HCT116 (cell line): Measurements from ENCODE around the gene IFNL3. TPM values are rescaled to one million over a fixed set of nuclear protein-coding genes. Genes with fewer than 3 reads are reported as not detected.

Experiments
- ATAC-seq: fragments of 200-7000 bp; cut with Tn5 transposase; 2 replicates; pipeline ENCODE4 v1.9.1; 2020; ENCODE audit warnings: mild to moderate bottlenecking, moderate library complexity
- BruUV-seq: library from RNA; stranded (reverse); fragments of 400-500 nt; replicated peaks from 2 replicates; lab custom pipeline; 2021; lab: Mats Ljungman, UMichigan
- CTCF ChIA-PET: fragments of 300-600 bp; sonication (Branson Sonifier 250); formaldehyde crosslinking; loops from one replicate; lab custom pipeline; 2021; ENCODE audit warnings: antibody characterized with exemption; lab: Charles Lee
- POLR2A ChIA-PET: fragments of 300-600, 350-600 bp; sonication (Branson Sonifier 250); formaldehyde crosslinking; loops from one replicate; lab custom pipeline; 2021; ENCODE audit warnings: antibody characterized with exemption; lab: Charles Lee
- RAD21 ChIA-PET, 2 experiments: fragments of 300-600 bp; sonication (Branson Sonifier 250); formaldehyde crosslinking; loops; one replicate each; lab custom pipeline; 2023; ENCODE audit warnings: low total read pairs in 2 of 2; ENCODE audit not compliant: uncharacterized antibody in 2 of 2, unreplicated experiment in 2 of 2, low non-redundant PET in 1 of 2; lab: Charles Lee
- DNase-seq: peaks from one replicate; pipeline ENCODE4 v3.0.0-alpha.2; 2010; ENCODE audit warnings: low read depth, low spot score
- H2AFZ ChIP-seq: fragments of 200-600 bp; shearing (Covaris generic), sonication (generic); 2 replicates; pipeline ENCODE4 v1.6.1; 2017; ENCODE audit warnings: low read depth, mixed run types, mixed read lengths, antibody characterized with exemption, low read length; ENCODE audit not compliant: poor library complexity, severe bottlenecking
- H3K27ac ChIP-seq: 2 replicates; pipeline ENCODE4 v1.5.1; 2012; ENCODE audit warnings: low read depth, low read length
- H3K27me3 ChIP-seq: fragments of 200-600 bp; sonication (generic); 2 replicates; pipeline ENCODE4 v1.6.1; 2016; ENCODE audit warnings: mixed run types, low read length, mixed read lengths; ENCODE audit not compliant: insufficient read depth
- H3K36me3 ChIP-seq, 2 experiments: fragments of 200-500 bp in 1 of 2; fragments of 200-600 bp in 1 of 2; sonication (Bioruptor generic) in 1 of 2; sonication (generic) in 1 of 2; 2 replicates each; pipeline versions ENCODE4 v1.5.1 to v1.6.1; 2014 to 2016; ENCODE audit warnings: low read length in 2 of 2, inconsistent platforms in 1 of 2, mixed read lengths in 1 of 2, mixed run types in 1 of 2; ENCODE audit not compliant: insufficient read depth in 2 of 2, control insufficient read depth in 1 of 2
- H3K4me1 ChIP-seq, 2 experiments: fragments of 200-600 bp in 1 of 2; sonication (generic) in 1 of 2; 2 replicates each; pipeline versions ENCODE4 v1.5.1 to v1.6.1; 2012 to 2017; ENCODE audit warnings: low read length in 2 of 2, inconsistent platforms in 1 of 2, mild to moderate bottlenecking in 1 of 2, mixed read lengths in 1 of 2, mixed run types in 1 of 2, moderate library complexity in 1 of 2; ENCODE audit not compliant: insufficient read depth in 2 of 2, control insufficient read depth in 1 of 2
- H3K4me2 ChIP-seq: fragments of 200-600 bp; sonication (generic); 2 replicates; pipeline ENCODE4 v1.6.1; 2017; ENCODE audit warnings: mixed run types, low read length, mixed read lengths
- H3K4me3 ChIP-seq, 2 experiments: fragments of 200-600 bp in 1 of 2; sonication (generic) in 1 of 2; replicated peaks in 1 of 2; 2 replicates each; pipeline ENCODE4 v1.5.1; 2011 to 2016; ENCODE audit warnings: low read length in 2 of 2, control low read depth in 1 of 2, low read depth in 1 of 2, mild to moderate bottlenecking in 1 of 2, mixed read lengths in 1 of 2, mixed run types in 1 of 2
- H3K79me2 ChIP-seq: fragments of 200-600 bp; sonication (generic); 2 replicates; pipeline ENCODE4 v1.6.1; 2017; ENCODE audit warnings: mild to moderate bottlenecking, mixed run types, low read length, moderate library complexity, mixed read lengths; ENCODE audit not compliant: insufficient read depth
- H3K9ac ChIP-seq: fragments of 200-600 bp; sonication (generic); 2 replicates; pipeline ENCODE4 v1.6.1; 2016; ENCODE audit warnings: low read length, mixed read lengths
- H3K9me2 ChIP-seq: fragments of 200-600 bp; sonication (generic), shearing (Covaris generic); 2 replicates; pipeline ENCODE4 v1.6.1; 2017; ENCODE audit warnings: mixed run types, mild to moderate bottlenecking, moderate library complexity; ENCODE audit not compliant: insufficient read depth
- H3K9me3 ChIP-seq, 2 experiments: fragments of 200-500 bp in 1 of 2; fragments of 200-600 bp in 1 of 2; sonication (Bioruptor generic) in 1 of 2; sonication (generic) in 1 of 2; 2 replicates each; pipeline ENCODE4 v1.6.1; 2014 to 2017; ENCODE audit warnings: low read length in 2 of 2, mixed read lengths in 2 of 2, inconsistent platforms in 1 of 2, low read depth in 1 of 2, mild to moderate bottlenecking in 1 of 2, mixed run types in 1 of 2, moderate library complexity in 1 of 2; ENCODE audit not compliant: control insufficient read depth in 1 of 2, insufficient read depth in 1 of 2
- H4K20me1 ChIP-seq: fragments of 200-600 bp; sonication (generic), shearing (Covaris generic); 2 replicates; pipeline ENCODE4 v1.6.1; 2017; ENCODE audit warnings: mixed run types, mild to moderate bottlenecking, moderate library complexity; ENCODE audit not compliant: insufficient read depth
- CBX3 ChIP-seq: IDR thresholded peaks from 2 replicates; pipeline ENCODE4 v1.6.1; 2012; ENCODE audit warnings: low read depth
- CEBPB ChIP-seq: IDR thresholded peaks from 2 replicates; pipeline ENCODE4 v1.6.1; 2012; ENCODE audit warnings: low read depth
- EGR1 ChIP-seq: IDR thresholded peaks from 2 replicates; pipeline ENCODE4 v1.6.1; 2012; ENCODE audit warnings: low read depth
- EZH2phosphoT487 ChIP-seq: fragments of 200-600 bp; IDR thresholded peaks from 2 replicates; pipeline ENCODE4 v1.6.1; 2018; ENCODE audit warnings: antibody characterized with exemption, borderline replicate concordance
- FOSL1 ChIP-seq: IDR thresholded peaks from 2 replicates; pipeline ENCODE4 v1.6.1; 2012; ENCODE audit warnings: low read depth
- POLR2A ChIP-seq: IDR thresholded peaks from 2 replicates; pipeline ENCODE4 v1.7.0; 2011; ENCODE audit warnings: borderline replicate concordance; ENCODE audit not compliant: insufficient read depth, insufficient read length; ENCODE audit errors: extremely low read depth
- POLR2AphosphoS5 ChIP-seq: IDR thresholded peaks from 2 replicates; pipeline ENCODE4 v1.6.1; 2011; ENCODE audit warnings: mild to moderate bottlenecking, low read depth, low read length, moderate library complexity
- TCF7L2 ChIP-seq: IDR thresholded peaks from 2 replicates; pipeline ENCODE4 v1.7.0; 2011; ENCODE audit warnings: borderline replicate concordance, inconsistent platforms; ENCODE audit not compliant: insufficient read depth, insufficient read length; ENCODE audit errors: extremely low read depth
- ZFX ChIP-seq: fragments of 450-650 bp; IDR thresholded peaks from 2 replicates; pipeline ENCODE4 v1.6.1; 2017
- ZNF274 ChIP-seq: fragments of 200-500 bp; sonication (Bioruptor generic); IDR thresholded peaks from 2 replicates; pipeline ENCODE4 v1.6.1; 2014; ENCODE audit warnings: mild to moderate bottlenecking, low read depth, low read length, inconsistent platforms
- intact Hi-C: fragments of 100-400 bp; cut with micrococcal nuclease; formaldehyde crosslinking; loops from 2 replicates; pipeline ENCODE4 v1.10.0; 2022
- total RNA-seq: library from RNA; stranded (reverse); gene quantifications from one replicate; pipeline ENCODE4 v1.2.1, GENCODE V29; 2021; ENCODE audit not compliant: unreplicated experiment
- TF ChIP-seq, protein P1 (sequence below): IDR thresholded peaks from 2 replicates; pipeline ENCODE4 v1.6.1; 2012
- TF ChIP-seq, protein P2 (sequence below), 3 experiments: fragments of 200-600 bp in 1 of 3; sonication (generic) in 1 of 3; IDR thresholded peaks in 2 of 3; conservative IDR thresholded peaks in 1 of 3; 2 replicates each; pipeline ENCODE4 v1.5.1; 2012 to 2017; ENCODE audit warnings: low read depth in 2 of 3, low read length in 2 of 3, antibody characterized with exemption in 1 of 3, borderline replicate concordance in 1 of 3, control low read depth in 1 of 3, mild to moderate bottlenecking in 1 of 3, mixed read lengths in 1 of 3, mixed run types in 1 of 3, moderate library complexity in 1 of 3; ENCODE audit not compliant: insufficient read depth in 1 of 3

The IFNL3 gene
- total RNA-seq, 1 experiment from 2014 or later, result not detected

DNA sequence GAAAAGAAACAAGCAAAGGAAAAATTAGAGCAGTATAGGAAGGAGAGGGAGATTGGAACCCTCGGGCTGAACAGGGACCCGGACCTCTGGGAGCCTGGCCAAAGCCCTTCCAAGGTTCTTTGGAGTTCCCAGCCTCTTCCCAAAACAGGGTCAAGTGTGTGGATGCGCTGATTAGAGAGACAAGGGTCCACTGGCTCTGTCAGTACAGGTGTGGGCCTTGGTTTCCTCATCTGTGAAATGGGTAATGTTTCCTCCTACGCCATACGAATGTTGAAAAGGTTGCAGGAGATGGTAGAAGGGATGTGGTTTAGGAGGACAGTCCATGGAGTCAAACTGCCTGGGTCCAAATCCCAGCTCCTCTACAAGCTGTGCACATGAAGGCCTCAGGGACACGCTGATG lies 38.7 kb downstream of the IFNL3 start:
- Histone ChIP-seq H4K20me1 (no peaks in the 10 kb centered on the region), H3K9ac (no peak overlapping the region), H2AFZ (no peak overlapping the region), H3K36me3 (no peaks in the 10 kb centered on the region), H3K27me3 (no peaks in the 10 kb centered on the region), H3K9me2 (no peaks in the 10 kb centered on the region), H3K4me1 (peaks cover 7 to 8% of the 10 kb centered on the region in 2 experiments; a peak in 3 of 4 replicates), H3K9me3 (no peaks in the 10 kb centered on the region), H3K4me2 (no peak overlapping the region), H3K4me3 (no peak overlapping the region), H3K27ac (no peak overlapping the region), H3K79me2 (no peaks in the 10 kb centered on the region)
- intact Hi-C loops, result no loop called here
- ChIA-PET RAD21 (interaction anchor here in 1 of 2 experiments (0.7 kb wide), 1 partner anchor 772 kb away, joined by 4 read pairs; no protein-coding TSS in a partner anchor), POLR2A (no interaction called here), CTCF (interaction anchor here (2.1 kb wide), 1 partner anchor 84 kb away, joined by 4 read pairs; no protein-coding TSS in a partner anchor)
- BruUV-seq, result no TSS peak
- ATAC-seq (no peak), DNase-seq (no peak)
- TF ChIP-seq POLR2AphosphoS5 (no peak), CEBPB (no peak), ZNF274 (no peak), EZH2phosphoT487 (no peak), ZFX (no peak), FOSL1 (no peak), TCF7L2 (no peak), EGR1 (no peak), POLR2A (no peak)
- TF ChIP-seq, protein P1, sequence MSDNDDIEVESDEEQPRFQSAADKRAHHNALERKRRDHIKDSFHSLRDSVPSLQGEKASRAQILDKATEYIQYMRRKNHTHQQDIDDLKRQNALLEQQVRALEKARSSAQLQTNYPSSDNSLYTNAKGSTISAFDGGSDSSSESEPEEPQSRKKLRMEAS, result no peak

DNA sequence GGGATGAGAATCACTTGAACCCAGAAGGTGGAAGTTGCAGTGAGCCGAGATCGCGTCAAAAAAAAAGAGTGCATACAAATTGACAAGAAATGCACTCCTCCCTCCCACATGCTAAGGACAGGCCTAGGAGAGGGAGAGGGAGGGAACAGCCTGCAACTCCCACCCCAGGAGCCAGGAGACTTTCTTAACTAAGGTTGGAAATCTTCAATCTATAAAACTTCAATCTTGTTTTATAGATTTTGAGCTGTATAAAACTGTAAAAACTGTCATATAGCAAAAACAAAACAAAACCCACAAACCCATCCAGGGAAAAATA lies 39.4 kb downstream of the IFNL3 start:
- peaks cover 7 to 8% of the 10 kb centered on the region in 2 experiments; a peak in 3 of 4 replicates for H3K4me1 ChIP-seq
- BruUV-seq, result no TSS peak

More for the DNA sequence above, 39.4 kb downstream of the IFNL3 start:
- Histone ChIP-seq H3K9ac (no peak overlapping the region), H3K4me2 (no peak overlapping the region), H3K79me2 (no peaks in the 10 kb centered on the region), H3K36me3 (no peaks in the 10 kb centered on the region), H3K9me2 (no peaks in the 10 kb centered on the region), H3K4me3 (no peak overlapping the region), H3K27me3 (no peaks in the 10 kb centered on the region), H2AFZ (no peak overlapping the region), H4K20me1 (no peaks in the 10 kb centered on the region), H3K27ac (no peak overlapping the region), H3K9me3 (no peaks in the 10 kb centered on the region)
- TF ChIP-seq EZH2phosphoT487 (no peak), CBX3 (no peak), FOSL1 (no peak), POLR2AphosphoS5 (no peak)
- TF ChIP-seq, protein P2, sequence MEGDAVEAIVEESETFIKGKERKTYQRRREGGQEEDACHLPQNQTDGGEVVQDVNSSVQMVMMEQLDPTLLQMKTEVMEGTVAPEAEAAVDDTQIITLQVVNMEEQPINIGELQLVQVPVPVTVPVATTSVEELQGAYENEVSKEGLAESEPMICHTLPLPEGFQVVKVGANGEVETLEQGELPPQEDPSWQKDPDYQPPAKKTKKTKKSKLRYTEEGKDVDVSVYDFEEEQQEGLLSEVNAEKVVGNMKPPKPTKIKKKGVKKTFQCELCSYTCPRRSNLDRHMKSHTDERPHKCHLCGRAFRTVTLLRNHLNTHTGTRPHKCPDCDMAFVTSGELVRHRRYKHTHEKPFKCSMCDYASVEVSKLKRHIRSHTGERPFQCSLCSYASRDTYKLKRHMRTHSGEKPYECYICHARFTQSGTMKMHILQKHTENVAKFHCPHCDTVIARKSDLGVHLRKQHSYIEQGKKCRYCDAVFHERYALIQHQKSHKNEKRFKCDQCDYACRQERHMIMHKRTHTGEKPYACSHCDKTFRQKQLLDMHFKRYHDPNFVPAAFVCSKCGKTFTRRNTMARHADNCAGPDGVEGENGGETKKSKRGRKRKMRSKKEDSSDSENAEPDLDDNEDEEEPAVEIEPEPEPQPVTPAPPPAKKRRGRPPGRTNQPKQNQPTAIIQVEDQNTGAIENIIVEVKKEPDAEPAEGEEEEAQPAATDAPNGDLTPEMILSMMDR (IDR thresholded peaks at IDR 0.05 in 2 of 3, conservative IDR thresholded peaks at IDR 0.05 in 1 of 3; ENCODE audit: borderline replicate concordance in 1 of 3, insufficient read depth in 1 of 3, low read depth in 2 of 3, low read length in 2 of 3), result no peak
- TF ChIP-seq, protein P1, result no peak
- no peak for DNase-seq
- ATAC-seq, result no peak
- intact Hi-C loops, result no loop called here
- ChIA-PET POLR2A (no interaction called here), RAD21 (interaction anchor here in 1 of 2 experiments (0.7 kb wide), 1 partner anchor 771 kb away, joined by 4 read pairs; no protein-coding TSS in a partner anchor), CTCF (interaction anchor here (2.1 kb wide), 1 partner anchor 83 kb away, joined by 4 read pairs; no protein-coding TSS in a partner anchor)
